CD4-positive, alpha-beta T cell treated with Interleukin-2 at 100 ng/mL for 4 hours (primary cell): Measurements from ENCODE around the gene ETV7.

ENCODE experiments used
- DNase-seq: peaks from one replicate; pipeline ENCODE4 v3.0.0-alpha.2; 2020; ENCODE audit warnings: low spot score

The ETV7 gene

DNA sequence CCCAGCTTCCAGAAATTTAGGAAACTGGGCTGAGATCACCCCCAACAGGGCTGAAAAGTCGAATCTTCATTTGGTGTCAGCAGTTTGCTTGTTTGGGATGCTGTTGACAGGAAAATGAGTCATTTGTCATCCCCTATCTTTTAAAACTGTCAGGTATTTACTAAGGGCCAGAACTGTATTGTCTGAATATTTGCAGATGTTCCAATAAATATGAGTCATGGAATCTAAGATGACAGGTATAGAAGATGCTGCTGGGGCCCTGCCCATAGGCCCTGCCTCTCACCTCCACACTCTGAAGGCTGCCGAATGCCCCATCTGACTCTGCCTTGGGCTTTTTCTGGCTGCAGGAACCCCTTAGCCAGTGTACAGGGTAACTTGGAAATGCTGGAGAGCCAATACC lies 3.9 kb downstream of the ETV7 start:
- peak; percentile 60 for DNase-seq

DNA sequence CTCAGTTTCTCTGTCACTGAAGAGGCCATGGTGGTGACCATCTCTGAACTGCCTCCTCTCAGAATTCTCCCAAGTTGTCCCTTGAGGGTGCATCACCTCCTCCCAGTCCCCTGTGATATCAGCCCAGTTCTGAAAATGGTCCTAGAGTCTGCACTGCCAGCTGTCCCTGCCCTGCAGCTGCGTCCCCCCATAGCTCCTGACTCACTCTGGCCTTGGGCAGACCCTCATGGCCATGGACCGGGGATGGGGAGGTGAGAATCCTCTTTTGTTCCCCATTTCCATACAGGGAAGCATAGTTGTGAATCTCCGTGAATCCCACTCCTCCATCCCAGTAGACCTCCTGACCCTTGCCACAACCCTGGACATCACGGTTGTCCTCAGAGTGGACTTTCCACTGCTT lies 4.5 kb downstream of the ETV7 start:
- no peak for DNase-seq

DNA sequence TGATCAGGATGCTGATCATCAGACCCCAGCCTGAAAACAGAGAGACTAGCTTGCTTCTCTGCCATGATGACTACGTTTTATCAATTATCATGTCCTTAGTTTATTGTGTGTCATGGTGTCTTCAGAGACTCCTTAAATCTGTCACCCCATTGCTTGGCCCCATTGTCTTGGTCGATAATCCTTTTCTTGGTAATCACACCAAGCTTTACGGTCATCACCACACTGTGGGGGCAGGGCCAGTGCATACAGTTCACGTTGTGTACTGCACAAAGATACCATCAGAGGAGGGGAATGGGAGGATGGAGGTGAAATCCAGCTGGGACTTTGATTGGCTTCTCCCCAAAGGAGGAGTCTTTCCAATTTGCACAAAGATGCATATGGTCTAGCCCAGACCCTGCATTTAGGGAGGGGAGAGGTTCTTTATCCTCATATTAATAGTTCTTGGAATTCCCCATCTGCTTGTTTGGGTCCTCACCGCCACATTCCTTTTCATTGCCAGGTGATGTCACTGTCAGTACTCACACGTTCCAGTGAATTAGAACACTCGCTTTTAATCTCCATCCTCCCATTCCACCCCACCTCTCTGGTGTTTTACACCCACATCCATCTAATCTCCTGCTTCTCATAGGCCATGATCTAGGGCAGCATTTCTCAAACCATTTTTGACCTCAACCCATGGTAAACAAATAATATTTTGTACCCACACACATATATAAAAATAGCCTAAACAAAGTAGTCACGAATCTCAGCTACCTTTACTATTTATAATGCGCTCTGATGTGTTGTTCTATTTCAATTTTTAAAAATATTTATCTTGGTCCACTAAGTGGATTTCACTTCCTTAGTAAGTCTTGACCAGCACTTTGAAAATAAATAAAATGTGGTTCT lies 5.7 kb downstream of the ETV7 start:
- no peak for DNase-seq

GRCh38 chr6:36380166-36380565 lies 7.3 kb downstream of the ETV7 start:
- DNase-seq = no peak

DNA sequence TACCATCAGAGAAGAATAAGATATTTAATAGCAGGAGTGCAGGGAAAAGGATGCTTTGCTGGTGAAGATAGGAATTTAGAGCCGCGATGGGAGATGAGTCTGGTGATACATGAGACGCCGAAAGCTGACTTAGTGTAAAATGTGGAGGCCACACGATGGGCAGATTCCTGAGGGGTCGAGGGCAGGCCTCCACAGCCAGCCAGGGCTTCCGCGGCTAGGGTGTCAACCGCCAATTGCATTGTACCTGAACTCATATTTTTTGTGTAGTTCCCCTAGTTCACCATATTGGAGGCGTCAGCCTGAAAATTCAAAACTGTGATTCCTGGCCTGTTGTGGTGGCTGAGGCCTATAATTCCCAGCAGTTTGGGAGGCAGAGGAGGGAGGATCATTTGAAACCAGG lies 8.5 kb downstream of the ETV7 start:
- no peak for DNase-seq

GRCh38 chr6:36378243-36378920 lies 9.1 kb downstream of the ETV7 start:
- DNase-seq = no peak

- DNase-seq = no peak
These were observed 9.9 kb downstream of the ETV7 start for GRCh38 chr6:36377594-36377993.

DNA sequence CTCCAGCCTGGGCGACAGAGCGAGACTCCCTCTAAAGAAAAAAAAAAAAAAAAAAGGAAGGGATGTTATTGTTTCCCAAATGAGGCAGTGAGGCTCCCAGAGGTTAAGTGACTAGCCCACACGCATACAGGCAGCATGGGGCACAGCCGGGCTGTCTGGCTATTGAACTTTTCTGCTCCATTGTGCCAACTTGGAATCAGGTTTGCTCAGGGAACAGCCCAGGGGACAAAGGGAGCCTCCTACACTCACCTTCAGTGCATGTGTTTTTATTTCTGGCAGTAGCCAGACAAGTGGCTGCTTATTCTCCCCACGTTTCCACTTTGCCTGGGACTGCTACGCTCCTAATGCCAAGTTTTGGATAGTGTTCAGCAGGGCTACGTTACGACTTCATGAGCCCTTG lies 10.7 kb downstream of the ETV7 start:
- no peak for DNase-seq

GRCh38 chr6:36376183-36376582 lies 11.3 kb downstream of the ETV7 start:
- no peak for DNase-seq

DNA sequence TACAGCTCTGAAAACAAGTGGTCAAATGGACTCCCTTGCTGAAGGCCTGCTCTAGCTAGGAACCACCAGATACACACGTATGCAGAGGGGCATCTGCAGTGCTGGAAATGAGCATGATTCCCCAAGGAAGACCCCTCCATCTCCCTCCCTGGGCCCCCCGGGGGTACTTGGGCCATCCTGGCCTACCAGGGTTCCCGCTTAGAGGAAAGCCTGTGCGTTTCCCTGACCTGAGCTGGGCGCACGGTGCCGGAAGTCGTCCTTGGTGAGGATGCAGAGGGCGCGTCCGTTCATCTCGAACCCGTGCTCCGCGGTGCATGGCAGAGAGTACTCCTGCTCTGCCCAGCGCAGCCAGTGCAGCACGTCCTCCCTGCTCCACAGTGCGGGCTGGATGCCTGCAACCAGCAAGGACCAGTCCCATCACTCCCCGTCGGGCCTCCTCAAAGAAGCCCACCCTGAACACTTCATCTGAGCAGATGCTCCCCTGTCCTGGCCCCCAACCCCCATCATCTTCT lies 11.8 kb downstream of the ETV7 start:
- DNase-seq = no peak

GRCh38 chr6:36374972-36375371 lies 12.5 kb downstream of the ETV7 start:
- no peak for DNase-seq

DNA sequence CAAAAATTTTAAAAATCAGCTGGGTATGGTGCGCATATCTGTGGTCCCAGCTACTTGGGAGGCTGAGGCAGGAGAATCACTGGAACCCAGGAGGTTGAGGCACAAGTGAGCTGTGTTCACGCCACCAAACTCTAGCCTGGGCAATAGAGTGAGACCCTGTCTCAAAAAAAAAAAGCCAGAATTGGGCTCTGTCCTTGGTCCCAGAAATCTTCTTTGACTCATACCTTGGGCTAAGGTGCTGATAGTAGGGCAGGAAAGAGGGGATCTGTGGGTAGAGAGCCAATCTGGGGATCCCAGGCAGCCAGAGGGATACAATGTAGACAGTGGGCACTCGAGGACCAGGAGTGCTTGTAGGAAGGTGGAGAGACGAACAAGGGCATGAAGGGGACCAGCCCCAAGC lies 13.3 kb downstream of the ETV7 start:
- DNase-seq = no peak

- no peak for DNase-seq
These were observed 14.0 kb downstream of the ETV7 start for GRCh38 chr6:36373368-36374019.

- DNase-seq = no peak
These were observed 15.4 kb downstream of the ETV7 start for GRCh38 chr6:36372088-36372487.

DNA sequence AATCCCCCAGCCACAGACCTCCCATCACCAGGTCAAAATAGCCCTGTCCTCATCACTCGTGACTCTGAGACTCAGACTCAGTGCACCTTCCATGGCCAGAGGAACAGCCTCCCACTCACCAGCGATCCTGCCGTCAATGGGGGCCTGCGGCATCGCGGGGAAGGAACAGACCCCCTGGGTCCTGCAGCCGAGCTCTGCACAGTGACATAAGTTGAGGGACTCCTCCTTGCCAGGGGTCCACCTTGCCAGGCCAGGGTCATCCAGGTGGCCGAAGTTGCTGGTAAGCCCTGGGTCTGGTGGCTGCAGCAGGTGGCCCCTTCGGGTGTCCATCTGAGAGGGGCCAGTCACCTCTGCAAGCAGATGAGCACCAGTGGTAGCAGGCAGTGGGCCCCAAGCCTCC lies 16.3 kb downstream of the ETV7 start:
- DNase-seq = no peak

- no peak for DNase-seq
These were observed 16.8 kb downstream of the ETV7 start for GRCh38 chr6:36370638-36371037.

DNA sequence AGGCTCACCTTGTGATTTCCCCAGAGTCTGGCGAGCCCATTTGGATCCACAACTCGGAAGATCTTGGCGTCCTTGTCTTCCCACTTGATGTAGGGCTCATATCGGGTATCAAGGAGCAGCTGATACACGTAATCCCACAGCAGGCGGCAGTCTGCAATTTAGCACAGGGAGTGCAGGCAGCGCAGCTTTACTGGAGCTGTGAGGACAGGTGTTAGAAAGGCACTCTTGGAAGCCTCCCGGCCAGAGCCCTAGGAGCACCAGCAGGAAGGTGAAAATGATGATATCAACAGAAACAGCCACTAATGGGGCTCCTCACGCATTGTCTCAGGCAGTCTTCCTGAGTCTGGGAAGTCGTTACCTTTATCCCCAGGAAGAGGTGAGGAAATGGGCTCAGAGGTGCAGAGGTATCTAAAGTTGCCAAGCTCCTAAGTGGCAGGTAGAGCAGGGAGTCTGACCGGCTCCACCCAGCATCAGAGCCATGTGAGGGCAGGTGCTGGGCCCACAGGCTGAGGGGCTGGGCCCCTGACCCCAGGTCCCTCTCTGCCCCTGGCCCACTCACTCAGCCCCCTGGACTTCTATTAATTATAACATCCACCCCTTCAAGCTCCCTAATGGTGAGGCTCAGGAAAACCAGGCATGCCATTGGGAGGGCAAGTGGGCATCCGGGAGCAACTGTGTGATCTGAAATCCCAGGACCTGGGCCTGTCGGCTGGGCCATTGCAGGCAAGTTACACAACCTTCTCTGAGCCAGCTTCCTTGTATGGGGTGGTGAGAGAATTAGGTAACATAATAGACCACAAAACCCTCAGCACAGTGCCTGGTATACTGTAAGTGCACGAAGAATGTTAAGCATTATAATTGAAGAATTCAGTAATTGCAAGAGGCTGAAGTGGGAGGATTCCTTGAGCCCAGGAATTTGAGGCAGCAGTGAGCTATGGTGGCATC lies 18.3 kb downstream of the ETV7 start:
- DNase-seq = no peak

DNA sequence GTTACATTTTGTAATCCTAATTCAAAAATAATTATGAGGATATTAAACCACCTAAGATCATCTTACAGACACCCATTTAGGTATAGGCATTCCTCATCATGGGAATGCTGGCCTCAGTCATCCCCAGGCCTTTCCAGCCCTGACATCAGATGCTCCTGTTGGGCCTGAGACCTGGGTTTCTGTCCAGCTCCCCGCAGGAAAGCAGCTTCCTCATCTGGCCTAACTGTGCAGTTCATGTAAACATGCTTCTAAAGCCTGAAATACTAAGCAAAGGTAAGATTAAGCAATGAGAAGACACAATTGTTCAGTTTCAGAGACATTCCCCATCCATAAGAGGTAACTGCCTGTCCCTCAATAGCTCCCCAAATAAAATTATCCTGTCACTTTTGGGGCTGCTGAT lies 19.0 kb downstream of the ETV7 start:
- no peak for DNase-seq

DNA sequence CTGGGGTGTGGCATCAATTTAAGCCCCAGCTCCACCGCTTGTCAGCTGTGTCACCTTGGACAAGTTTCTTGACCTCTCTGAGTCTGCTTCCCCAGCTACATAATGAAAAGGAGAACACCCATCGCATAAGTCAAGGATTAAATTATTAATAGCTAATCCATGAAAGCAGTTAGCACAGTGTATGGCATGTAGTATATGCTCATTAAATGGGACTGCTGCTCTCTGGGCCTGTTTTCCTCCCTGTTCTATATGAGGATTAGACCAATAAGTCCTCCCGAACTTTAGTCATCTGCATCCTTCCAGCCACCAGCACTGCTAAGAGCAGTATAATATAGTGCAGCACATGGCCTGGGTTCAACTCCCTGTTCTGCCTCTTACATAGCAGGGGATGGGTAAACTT lies 19.7 kb downstream of the ETV7 start:
- no peak for DNase-seq

DNA sequence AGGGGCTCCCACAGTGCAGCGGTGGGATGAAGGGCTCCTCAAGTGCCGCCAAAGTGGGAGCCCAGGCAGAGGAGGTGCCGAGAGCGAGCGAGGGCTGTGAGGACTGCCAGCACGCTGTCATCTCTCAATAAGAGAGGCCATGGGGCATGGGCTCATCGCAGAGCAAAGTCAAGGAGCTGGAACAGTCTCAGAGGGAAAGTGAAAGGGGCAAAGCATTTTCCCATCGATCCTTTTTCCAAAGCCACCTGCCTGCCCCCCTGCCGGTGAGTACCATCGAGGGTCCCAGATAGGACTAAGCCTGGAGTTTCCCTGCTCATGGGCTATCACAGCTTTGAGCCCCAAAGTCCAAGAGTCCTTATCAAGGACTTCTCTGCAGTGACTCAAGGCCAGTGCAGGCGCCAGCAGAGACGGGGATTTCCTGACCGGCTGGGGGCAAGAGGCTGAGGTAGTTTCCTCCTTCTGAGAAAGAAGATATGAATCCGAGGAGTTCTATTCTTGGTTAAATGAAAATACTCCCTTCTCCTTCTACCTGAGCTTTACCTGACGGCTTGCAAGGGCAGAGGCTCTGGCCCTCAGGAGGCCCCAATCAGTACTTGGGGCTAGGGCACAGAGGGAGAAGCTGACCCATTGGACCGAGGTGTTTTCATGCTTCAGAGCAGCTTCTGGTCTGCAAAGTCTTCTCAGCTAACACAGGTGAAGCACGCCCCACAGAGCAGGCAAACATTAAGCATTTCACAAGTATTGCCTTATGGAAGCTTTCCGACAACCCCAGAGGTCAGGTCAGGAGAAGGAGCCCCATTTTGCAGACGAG lies 22.6 kb downstream of the ETV7 start:
- DNase-seq = peak; percentile 7
